ENCODE measurements around the gene CLEC18A. TPM values are rescaled to one million over a fixed set of nuclear protein-coding genes. Genes with fewer than 3 reads are reported as not detected.

Gene CLEC18A
- total and polyA plus RNA-seq, 2 donors (not counting 1 experiment from before 2014, with no cell fraction given) = 0.52 to 2.2 TPM

DNA sequence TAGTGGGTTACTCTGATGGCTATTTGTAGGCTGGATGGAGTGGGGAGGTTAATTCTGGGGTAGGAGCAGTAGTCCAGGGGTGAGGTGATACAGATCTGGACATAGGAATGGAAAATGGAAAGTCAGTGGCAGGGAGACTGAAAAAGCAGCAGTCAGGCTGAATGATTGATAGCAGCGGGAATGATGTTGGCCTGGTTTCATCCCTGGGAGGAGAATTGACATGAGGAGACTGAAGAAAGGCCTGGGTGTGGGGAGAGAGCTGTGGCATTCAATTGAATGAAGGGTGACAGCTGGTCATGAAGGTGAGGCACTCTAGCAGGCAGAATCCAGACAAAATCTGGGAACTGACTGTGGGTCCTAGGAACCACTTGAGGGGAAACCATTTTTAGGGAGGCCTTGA lies 34.7 kb upstream of the CLEC18A start:
- H3K79me2 ChIP-seq (ENCODE audit: control insufficient read depth, insufficient read depth, low read length) = no peaks in the 10 kb centered on the region
- ChIA-PET CTCF (interaction anchor here (4.2 kb wide), 1 partner anchor 13 kb away, joined by 22 read pairs; no protein-coding TSS in a partner anchor), POLR2A (no interaction called here)
- no peaks in the 10 kb centered on the region for H3K27me3 Mint-ChIP-seq
- H3K27ac Mint-ChIP-seq = no peak overlapping the region
- TF ChIP-seq, protein P1, sequence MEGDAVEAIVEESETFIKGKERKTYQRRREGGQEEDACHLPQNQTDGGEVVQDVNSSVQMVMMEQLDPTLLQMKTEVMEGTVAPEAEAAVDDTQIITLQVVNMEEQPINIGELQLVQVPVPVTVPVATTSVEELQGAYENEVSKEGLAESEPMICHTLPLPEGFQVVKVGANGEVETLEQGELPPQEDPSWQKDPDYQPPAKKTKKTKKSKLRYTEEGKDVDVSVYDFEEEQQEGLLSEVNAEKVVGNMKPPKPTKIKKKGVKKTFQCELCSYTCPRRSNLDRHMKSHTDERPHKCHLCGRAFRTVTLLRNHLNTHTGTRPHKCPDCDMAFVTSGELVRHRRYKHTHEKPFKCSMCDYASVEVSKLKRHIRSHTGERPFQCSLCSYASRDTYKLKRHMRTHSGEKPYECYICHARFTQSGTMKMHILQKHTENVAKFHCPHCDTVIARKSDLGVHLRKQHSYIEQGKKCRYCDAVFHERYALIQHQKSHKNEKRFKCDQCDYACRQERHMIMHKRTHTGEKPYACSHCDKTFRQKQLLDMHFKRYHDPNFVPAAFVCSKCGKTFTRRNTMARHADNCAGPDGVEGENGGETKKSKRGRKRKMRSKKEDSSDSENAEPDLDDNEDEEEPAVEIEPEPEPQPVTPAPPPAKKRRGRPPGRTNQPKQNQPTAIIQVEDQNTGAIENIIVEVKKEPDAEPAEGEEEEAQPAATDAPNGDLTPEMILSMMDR (IDR thresholded peaks at IDR 0.05) = no peak
- TF ChIP-seq EZH2 (IDR thresholded peaks at IDR 0.05; ENCODE audit: borderline replicate concordance, insufficient read depth, low read depth, low read length, poor library complexity, severe bottlenecking) = no peak
- no peak overlapping the region for H2AFZ ChIP-seq (ENCODE audit: insufficient read depth, low read depth, low read length, poor library complexity, severe bottlenecking)
- no peaks in the 10 kb centered on the region for H3K9me3 ChIP-seq (ENCODE audit: control extremely low read depth in 1 of 3, control insufficient read depth in 2 of 3, insufficient read depth in 1 of 3, low read length in 2 of 3)
- intact Hi-C loops (cut with micrococcal nuclease) = no loop called here
- no peak overlapping the region for H3K4me2 ChIP-seq (replicated peaks; ENCODE audit: low read depth, low read length, poor library complexity, severe bottlenecking)
- H3K9ac ChIP-seq (ENCODE audit: low read length) = no peak overlapping the region
- H3K27me3 ChIP-seq (replicated peaks in 1 of 4; ENCODE audit: control extremely low read depth in 1 of 4, control insufficient read depth in 3 of 4, insufficient read depth in 4 of 4, low read length in 3 of 4) = no peaks in the 10 kb centered on the region
- no peak overlapping the region for H3K4me3 Mint-ChIP-seq
- WGBS (ENCODE audit: insufficient coverage) = 100% methylated on average over 1 of the region's 1 CpG
- H3K4me1 ChIP-seq (ENCODE audit: control insufficient read depth in 2 of 2, insufficient read depth in 2 of 2, low read length in 2 of 2) = no peaks in the 10 kb centered on the region
- ATAC-seq (ENCODE audit: low read depth) (no peak), DNase-seq (no peak)
- peaks cover 4 to 16% of the 10 kb centered on the region in 2 experiments for H3K36me3 ChIP-seq (replicated peaks in 1 of 2; ENCODE audit: control extremely low read depth in 1 of 2, control insufficient read depth in 1 of 2, extremely low read depth in 1 of 2, insufficient read depth in 2 of 2, low read length in 1 of 2)
- H3K4me1 Mint-ChIP-seq = no peaks in the 10 kb centered on the region
- H3K27ac ChIP-seq (ENCODE audit: low read length in 2 of 2) = no peak overlapping the region
- no peaks in the 10 kb centered on the region for H3K9me3 Mint-ChIP-seq (ENCODE audit: insufficient read depth)
- H4K20me1 ChIP-seq (ENCODE audit: control insufficient read depth, insufficient read depth, low read length, poor library complexity, severe bottlenecking) = no peaks in the 10 kb centered on the region
- no peak overlapping the region for H3K4me3 ChIP-seq (ENCODE audit: control extremely low read depth in 1 of 5, extremely low read depth in 1 of 5, insufficient read depth in 1 of 5, low read depth in 2 of 5, low read length in 4 of 5)

- no peaks in the 10 kb centered on the region for H3K27me3 ChIP-seq (replicated peaks in 1 of 4; ENCODE audit: control extremely low read depth in 1 of 4, control insufficient read depth in 3 of 4, insufficient read depth in 4 of 4, low read length in 3 of 4)
- H3K27ac Mint-ChIP-seq = no peak overlapping the region
- TF ChIP-seq, protein P1 (IDR thresholded peaks at IDR 0.05) = no peak
- no peak for TF ChIP-seq EZH2 (IDR thresholded peaks at IDR 0.05; ENCODE audit: borderline replicate concordance, insufficient read depth, low read depth, low read length, poor library complexity, severe bottlenecking)
- intact Hi-C loops (cut with micrococcal nuclease) = no loop called here
- H3K4me3 ChIP-seq (ENCODE audit: control extremely low read depth in 1 of 5, extremely low read depth in 1 of 5, insufficient read depth in 1 of 5, low read depth in 2 of 5, low read length in 4 of 5) = no peak overlapping the region
- no peaks in the 10 kb centered on the region for H3K27me3 Mint-ChIP-seq
- WGBS (ENCODE audit: insufficient coverage) = 100% methylated on average over 1 of the region's 1 CpG
- H3K9me3 ChIP-seq (ENCODE audit: control extremely low read depth in 1 of 3, control insufficient read depth in 2 of 3, insufficient read depth in 1 of 3, low read length in 2 of 3) = no peaks in the 10 kb centered on the region
- H3K27ac ChIP-seq (ENCODE audit: low read length in 2 of 2) = no peak overlapping the region
- H3K79me2 ChIP-seq (ENCODE audit: control insufficient read depth, insufficient read depth, low read length) = no peaks in the 10 kb centered on the region
- ChIA-PET CTCF (interaction anchor here (4.2 kb wide), 1 partner anchor 12 kb away, joined by 22 read pairs; no protein-coding TSS in a partner anchor), POLR2A (no interaction called here)
- no peaks in the 10 kb centered on the region for H3K4me1 ChIP-seq (ENCODE audit: control insufficient read depth in 2 of 2, insufficient read depth in 2 of 2, low read length in 2 of 2)
- H3K36me3 ChIP-seq (replicated peaks in 1 of 2; ENCODE audit: control extremely low read depth in 1 of 2, control insufficient read depth in 1 of 2, extremely low read depth in 1 of 2, insufficient read depth in 2 of 2, low read length in 1 of 2) = peaks cover 4 to 12% of the 10 kb centered on the region in 2 experiments
- no peak overlapping the region for H2AFZ ChIP-seq (ENCODE audit: insufficient read depth, low read depth, low read length, poor library complexity, severe bottlenecking)
- H3K4me2 ChIP-seq (replicated peaks; ENCODE audit: low read depth, low read length, poor library complexity, severe bottlenecking) = no peak overlapping the region
- no peaks in the 10 kb centered on the region for H3K9me3 Mint-ChIP-seq (ENCODE audit: insufficient read depth)
- no peak for DNase-seq
- no peak overlapping the region for H3K4me3 Mint-ChIP-seq
- no peaks in the 10 kb centered on the region for H4K20me1 ChIP-seq (ENCODE audit: control insufficient read depth, insufficient read depth, low read length, poor library complexity, severe bottlenecking)
- no peaks in the 10 kb centered on the region for H3K4me1 Mint-ChIP-seq
- ATAC-seq (ENCODE audit: low read depth) = no peak
- H3K9ac ChIP-seq (ENCODE audit: low read length) = no peak overlapping the region
Measured at GRCh38 chr16:69917311-69917710, 33.8 kb upstream of the CLEC18A start.

Measured in B cell (primary cell).